HCT116 (cell line): ENCODE data around the gene FUT9.

Source experiments
- ATF3 ChIP-seq: IDR thresholded peaks from 2 replicates; pipeline ENCODE4 v1.6.1; 2012
- CTCF ChIP-seq, 3 experiments: fragments of 200-600 bp in 1 of 3; sonication (generic) in 1 of 3; IDR thresholded peaks in 2 of 3; conservative IDR thresholded peaks in 1 of 3; 2 replicates each; pipeline ENCODE4 v1.5.1; 2012 to 2017; ENCODE audit warnings: low read depth in 2 of 3, low read length in 2 of 3, antibody characterized with exemption in 1 of 3, borderline replicate concordance in 1 of 3, control low read depth in 1 of 3, mild to moderate bottlenecking in 1 of 3, mixed read lengths in 1 of 3, mixed run types in 1 of 3, moderate library complexity in 1 of 3; ENCODE audit not compliant: insufficient read depth in 1 of 3
- POLR2A ChIP-seq: IDR thresholded peaks from 2 replicates; pipeline ENCODE4 v1.7.0; 2011; ENCODE audit warnings: borderline replicate concordance; ENCODE audit not compliant: insufficient read depth, insufficient read length; ENCODE audit errors: extremely low read depth
- SIN3A ChIP-seq: IDR thresholded peaks from 2 replicates; pipeline ENCODE4 v1.6.1; 2012; ENCODE audit warnings: low read depth
- SRF ChIP-seq: IDR thresholded peaks from 2 replicates; pipeline ENCODE4 v1.6.1; 2012; ENCODE audit warnings: low read depth

- TF ChIP-seq SRF: no peak
- no peak for TF ChIP-seq POLR2A
- TF ChIP-seq ATF3: no peak
- TF ChIP-seq CTCF (IDR thresholded peaks at IDR 0.05 in 2 of 3, conservative IDR thresholded peaks at IDR 0.05 in 1 of 3; ENCODE audit: borderline replicate concordance in 1 of 3, insufficient read depth in 1 of 3, low read depth in 2 of 3, low read length in 2 of 3): no peak
- TF ChIP-seq SIN3A: no peak
These were observed 179.5 kb downstream of the FUT9 start for GRCh38 chr6:96195272-96195671.
